Esophagus muscularis mucosa (tissue), 4 donors: Measurements from ENCODE around the gene TPPP.
"Not testable (repeated sequence)": the region's sequence is repeated elsewhere in the genome, so short reads cannot be mapped to it uniquely, and the experiment has no call there.

Experiments used
- CTCF ChIP-seq, 3 experiments: fragments of 200-600 bp in 2 of 3; fragments of 450-650 bp in 1 of 3; sonication (generic) in 2 of 3; IDR thresholded peaks; one replicate each; pipeline ENCODE4 v1.5.1; 2017 to 2019; ENCODE audit warnings: antibody characterized with exemption in 3 of 3, mild to moderate bottlenecking in 2 of 3, moderate library complexity in 1 of 3
- EP300 ChIP-seq: sonication (generic); formaldehyde crosslinking; IDR thresholded peaks from one replicate; pipeline ENCODE4 v1.6.1; 2017; ENCODE audit warnings: antibody characterized with exemption
- POLR2A ChIP-seq: fragments of 450-650 bp; IDR thresholded peaks from one replicate; pipeline ENCODE4 v1.6.1; 2017; ENCODE audit warnings: antibody characterized with exemption, moderate library complexity, mild to moderate bottlenecking, low read depth
- POLR2AphosphoS5 ChIP-seq, 2 donors: sonication (generic); formaldehyde crosslinking; IDR thresholded peaks; one replicate each; pipeline ENCODE4 v1.6.1; 2017; ENCODE audit warnings: antibody characterized with exemption in 2 of 2

- TF ChIP-seq CTCF (IDR thresholded peaks at IDR 0.05); POLR2A; EP300; POLR2AphosphoS5 (IDR thresholded peaks at IDR 0.05): not testable (repeated sequence)
Observed at GRCh38 chr5:628351-629205, 64.6 kb downstream of the TPPP start.
